ENCODE measurements around the gene KDM3A. TPM values are rescaled to one million over a fixed set of nuclear protein-coding genes. Genes with fewer than 3 reads are reported as not detected.

KDM3A gene, protein sequence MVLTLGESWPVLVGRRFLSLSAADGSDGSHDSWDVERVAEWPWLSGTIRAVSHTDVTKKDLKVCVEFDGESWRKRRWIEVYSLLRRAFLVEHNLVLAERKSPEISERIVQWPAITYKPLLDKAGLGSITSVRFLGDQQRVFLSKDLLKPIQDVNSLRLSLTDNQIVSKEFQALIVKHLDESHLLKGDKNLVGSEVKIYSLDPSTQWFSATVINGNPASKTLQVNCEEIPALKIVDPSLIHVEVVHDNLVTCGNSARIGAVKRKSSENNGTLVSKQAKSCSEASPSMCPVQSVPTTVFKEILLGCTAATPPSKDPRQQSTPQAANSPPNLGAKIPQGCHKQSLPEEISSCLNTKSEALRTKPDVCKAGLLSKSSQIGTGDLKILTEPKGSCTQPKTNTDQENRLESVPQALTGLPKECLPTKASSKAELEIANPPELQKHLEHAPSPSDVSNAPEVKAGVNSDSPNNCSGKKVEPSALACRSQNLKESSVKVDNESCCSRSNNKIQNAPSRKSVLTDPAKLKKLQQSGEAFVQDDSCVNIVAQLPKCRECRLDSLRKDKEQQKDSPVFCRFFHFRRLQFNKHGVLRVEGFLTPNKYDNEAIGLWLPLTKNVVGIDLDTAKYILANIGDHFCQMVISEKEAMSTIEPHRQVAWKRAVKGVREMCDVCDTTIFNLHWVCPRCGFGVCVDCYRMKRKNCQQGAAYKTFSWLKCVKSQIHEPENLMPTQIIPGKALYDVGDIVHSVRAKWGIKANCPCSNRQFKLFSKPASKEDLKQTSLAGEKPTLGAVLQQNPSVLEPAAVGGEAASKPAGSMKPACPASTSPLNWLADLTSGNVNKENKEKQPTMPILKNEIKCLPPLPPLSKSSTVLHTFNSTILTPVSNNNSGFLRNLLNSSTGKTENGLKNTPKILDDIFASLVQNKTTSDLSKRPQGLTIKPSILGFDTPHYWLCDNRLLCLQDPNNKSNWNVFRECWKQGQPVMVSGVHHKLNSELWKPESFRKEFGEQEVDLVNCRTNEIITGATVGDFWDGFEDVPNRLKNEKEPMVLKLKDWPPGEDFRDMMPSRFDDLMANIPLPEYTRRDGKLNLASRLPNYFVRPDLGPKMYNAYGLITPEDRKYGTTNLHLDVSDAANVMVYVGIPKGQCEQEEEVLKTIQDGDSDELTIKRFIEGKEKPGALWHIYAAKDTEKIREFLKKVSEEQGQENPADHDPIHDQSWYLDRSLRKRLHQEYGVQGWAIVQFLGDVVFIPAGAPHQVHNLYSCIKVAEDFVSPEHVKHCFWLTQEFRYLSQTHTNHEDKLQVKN (N-terminal part only)
- total RNA-seq (2013; cell fraction: nucleolus; rRNA removed) = 203 and 241 TPM in 2 replicates
- total RNA-seq (2014; rRNA removed) (8.0 and 9.7 TPM in 2 replicates), total RNA-seq (2014; rRNA removed; fragmentation: Illumina TruSeq; extraction: Trizol) (11.0 and 14.9 TPM in 2 replicates), total RNA-seq (2021) (15.7 and 16.1 TPM in 2 replicates), polyA plus RNA-seq (2011; rRNA removed) (102 and 145 TPM in 2 replicates), polyA plus RNA-seq (2014; fragmentation: Illumina TruSeq; extraction: Trizol) (11.3 and 15.6 TPM in 2 replicates), polyA plus RNA-seq (2014; fragmentation: Nextera tagmentation; extraction: Ambion mirVana) (1 to 10 TPM; 3.8 to 4.9 TPM), polyA plus RNA-seq (2014; rRNA removed) (7.3 and 10.9 TPM in 2 replicates), polyA plus RNA-seq (2016; fragmentation: Nextera tagmentation; extraction: Ambion mirVana) (10 to 100 TPM; 10.5 to 12.1 TPM), polyA minus RNA-seq (2011; rRNA and poly(A)+ RNA removed) (126 and 144 TPM in 2 replicates), Bru-seq, nascent RNA (percentile 95 among the genes with signal in this experiment), BruChase-seq, experiment 1, labeled RNA remaining after a 6-hour chase (percentile 87 among the genes with signal in this experiment), BruChase-seq, experiment 2, labeled RNA remaining after a 2-hour chase (percentile 93 among the genes with signal in this experiment)
- 27.7 TPM for polyA plus RNA-seq (2011; ENCODE audit: low read depth)
- polyA plus RNA-seq (2011; cell fraction: cytosol; rRNA removed) = 38.0 and 48.3 TPM in 2 replicates
- 130 and 199 TPM in 2 replicates for polyA plus RNA-seq (2011; cell fraction: nucleus; rRNA removed)
- polyA plus RNA-seq (2012) = 27.7 and 67.1 TPM in 2 replicates
- 42.4 and 48.6 TPM in 2 replicates for polyA minus RNA-seq (2011; cell fraction: cytosol; rRNA and poly(A)+ RNA removed)
- 151 and 156 TPM in 2 replicates for polyA minus RNA-seq (2011; cell fraction: nucleus; rRNA and poly(A)+ RNA removed)
- long read RNA-seq, experiment 1 = 0 reads
- long read RNA-seq, experiment 2, partial matches to known transcripts = 17 of 20 reads
- long read RNA-seq, experiment 2, other reads (novel, unspliced or antisense) = 3 of 20 reads

DNA sequence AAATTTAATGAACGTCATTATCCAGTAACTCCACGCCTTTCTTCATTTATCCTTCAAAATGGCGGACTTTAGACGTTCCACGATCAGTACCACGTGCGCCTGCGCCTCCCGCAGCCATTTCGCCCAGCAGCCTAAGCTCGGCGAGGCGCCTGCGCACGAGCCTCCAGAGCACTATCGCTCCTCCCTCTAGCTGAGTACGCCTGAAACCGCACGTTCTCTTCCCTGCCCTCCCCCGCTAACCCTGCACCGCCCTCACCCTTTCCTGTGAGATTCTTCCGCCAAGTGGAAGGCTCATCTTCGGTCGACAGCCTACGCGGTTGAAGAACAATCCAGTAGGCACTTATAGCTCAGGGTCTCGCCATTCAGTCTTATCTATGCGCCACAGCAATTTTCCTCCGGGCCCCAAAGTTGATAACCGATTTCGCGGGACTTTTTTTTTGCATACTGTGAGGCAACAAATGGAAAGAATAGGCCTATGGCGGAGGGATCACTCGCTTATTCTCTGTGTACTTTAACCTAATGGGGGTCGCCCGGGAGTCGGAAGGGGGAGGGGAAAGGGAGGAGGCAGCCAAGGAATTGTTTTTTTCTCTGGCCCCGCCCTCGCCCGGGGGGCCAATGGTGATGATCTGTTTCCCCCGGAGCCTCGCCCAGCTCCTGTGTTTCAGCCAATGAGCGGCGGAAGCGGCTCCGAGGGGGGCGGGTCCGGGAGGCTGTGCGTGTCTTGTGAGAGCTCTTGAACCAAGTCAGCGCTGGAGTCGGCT, at the start of gene KDM3A:
TSS of gene KDM3A (plus strand) at position 741 of the 761 bp plus-strand sequence. CDS start 677 bp downstream, outside the sequence.
- Histone ChIP-seq H3K79me2 (ENCODE audit: control insufficient read depth, insufficient read depth, low read length) (peaks cover 42% of the 10 kb centered on the region), H3K4me3 (peak within 1 kb of the TSS; percentile 78), H3K36me3 (ENCODE audit: control insufficient read depth in 2 of 2, insufficient read depth in 2 of 2, low read length in 1 of 2) (peaks cover 0 to 16% of the 10 kb centered on the region in 2 experiments; a peak in 3 of 4 replicates), H3K9me3 (replicated peaks; ENCODE audit: control insufficient read depth, insufficient read depth, low read length) (peaks cover 18% of the 10 kb centered on the region), H3K27ac (ENCODE audit: control insufficient read depth, insufficient read depth) (peak within 1 kb of the TSS; percentile 100), H3K4me2 (ENCODE audit: control insufficient read depth, insufficient read depth) (peak within 1 kb of the TSS; percentile 88), H4K20me1 (ENCODE audit: control insufficient read depth, insufficient read depth) (peaks cover 11% of the 10 kb centered on the region), H3K27me3 (replicated peaks in 1 of 2; ENCODE audit: control insufficient read depth in 2 of 2, insufficient read depth in 2 of 2, low read length in 1 of 2) (no peaks in the 10 kb centered on the region), H3K4me1 (ENCODE audit: control insufficient read depth, insufficient read depth, low read length) (peaks cover 11% of the 10 kb centered on the region), H3K9ac (ENCODE audit: control insufficient read depth, insufficient read depth, low read length) (peak within 1 kb of the TSS; percentile 84), H2AFZ (ENCODE audit: control insufficient read depth, low read depth, low read length) (peak within 1 kb of the TSS; percentile 98)
- ChIA-PET POLR2A (interaction anchor here (0.6 to 3.5 kb wide), 22 partner anchors 9 to 406 kb away, joined by 3 to 25 read pairs (median 4); partner anchors contain the start of genes CHMP3 and IMMT), SMC1A (ENCODE audit: uncharacterized antibody, unreplicated experiment) (interaction anchor here (0.6 to 2.8 kb wide), 12 partner anchors 10 to 586 kb away, joined by 3 to 13 read pairs (median 4); no protein-coding TSS in a partner anchor), CTCF (interaction anchor here (0.8 to 4.0 kb wide), 7 partner anchors 48 to 613 kb away, joined by 3 to 15 read pairs (median 5); no protein-coding TSS in a partner anchor), RAD21 (ENCODE audit: unreplicated experiment) (interaction anchor here (0.8 to 2.9 kb wide), 8 partner anchors 13 to 1003 kb away, joined by 3 to 15 read pairs (median 4); no protein-coding TSS in a partner anchor)
- DNase-seq (ENCODE audit: low read depth, low spot score) = peak; percentile 97
- WGBS (ENCODE audit: insufficient coverage, insufficient replicate concordance, low lambda C conversion rate, missing lambda C conversion rate) = 1% methylated on average over 51 of the region's 51 CpGs
- intact Hi-C loops (cut with micrococcal nuclease; ENCODE audit: unreplicated experiment) = loop anchor here (1.0 to 10.0 kb wide), 3 partner anchors 182 to 242 kb away; partner anchors contain the start of genes MRPL35 and RNF103
- FAIRE-seq = peak; percentile 78
- in situ Hi-C loops (cut with MboI) = loop anchor here (25.0 kb wide), 1 partner anchor 1504 kb away; no protein-coding TSS in a partner anchor
- BruUV-seq (replicated peaks) = no TSS peak
- peak; percentile 91 for ATAC-seq
- TF ChIP-seq HCFC1 (IDR thresholded peaks at IDR 0.05; ENCODE audit: low read length) (peak; percentile 40), MYC (IDR thresholded peaks at IDR 0.05; ENCODE audit: insufficient read depth, insufficient read length, insufficient replicate concordance, low read length, severe bottlenecking) (peak; percentile 79), CHD1 (IDR thresholded peaks at IDR 0.05; ENCODE audit: low read depth, low read length) (no peak), ZBED1 (IDR thresholded peaks at IDR 0.05; ENCODE audit: borderline replicate concordance) (peak; percentile 72; the same call in 1 of the 2 replicates), CHD4 (IDR thresholded peaks at IDR 0.05) (no peak), NFYB (IDR thresholded peaks at IDR 0.05; ENCODE audit: insufficient read depth, low read depth, low read length) (peak; percentile 85), RAD51 (IDR thresholded peaks at IDR 0.05) (peak; percentile 89), ATF2 (IDR thresholded peaks at IDR 0.05; ENCODE audit: low read length) (peak; percentile 72), MEF2A (IDR thresholded peaks at IDR 0.05; ENCODE audit: insufficient read depth, low read depth, low read length) (0 out of 2 replicates have a peak, but pooled peaks have one; percentile 46), ETV6 (conservative IDR thresholded peaks at IDR 0.05 in 1 of 2, IDR thresholded peaks at IDR 0.05 in 1 of 2; ENCODE audit: borderline replicate concordance in 1 of 2, low read depth in 1 of 2) (peak in 1 of 2 experiments; percentile 54; a peak in 2 of 4 replicates), TCF3 (IDR thresholded peaks at IDR 0.05; ENCODE audit: borderline replicate concordance, insufficient read depth, low read depth, low read length) (0 out of 2 replicates have a peak, but pooled peaks have one; percentile 29)
